ENCODE results near the gene CD247.

CD247 gene

GRCh38 chr1:167431909-167432650, 86.2 kb downstream of the CD247 start:
- no peak for DNase-seq

GRCh38 chr1:167431261-167431908, 86.9 kb downstream of the CD247 start:
- no peak for DNase-seq

GRCh38 chr1:167430849-167431242, 87.5 kb downstream of the CD247 start:
- DNase-seq: no peak

- DNase-seq: no peak
Measured at GRCh38 chr1:167430134-167430848, 88.0 kb downstream of the CD247 start.

- no peak for DNase-seq
Measured at GRCh38 chr1:167429612-167430011, 88.7 kb downstream of the CD247 start.

GRCh38 chr1:167428395-167428794, 89.9 kb downstream of the CD247 start:
- DNase-seq: no peak

- no peak for DNase-seq
Measured at GRCh38 chr1:167427848-167428247, 90.5 kb downstream of the CD247 start.

- DNase-seq: no peak
Measured at GRCh38 chr1:167426716-167427115, 91.6 kb downstream of the CD247 start.

- DNase-seq: no peak
Measured at GRCh38 chr1:167425482-167425881, 92.8 kb downstream of the CD247 start.

- DNase-seq: no peak
Measured at GRCh38 chr1:167423684-167424619, 94.4 kb downstream of the CD247 start.

GRCh38 chr1:167420510-167420909, 97.8 kb downstream of the CD247 start:
- no peak for DNase-seq

GRCh38 chr1:167419245-167419644, 99.1 kb downstream of the CD247 start:
- no peak for DNase-seq

- no peak for DNase-seq
Measured at GRCh38 chr1:167418391-167418790, 99.9 kb downstream of the CD247 start.

GRCh38 chr1:167416506-167416905, 101.8 kb downstream of the CD247 start:
- DNase-seq: no peak

GRCh38 chr1:167413328-167413727, 105.0 kb downstream of the CD247 start:
- DNase-seq: no peak

GRCh38 chr1:167412920-167413319, 105.4 kb downstream of the CD247 start:
- no peak for DNase-seq

GRCh38 chr1:167412072-167412471, 106.3 kb downstream of the CD247 start:
- DNase-seq: peak; percentile 25

- no peak for DNase-seq
Measured at GRCh38 chr1:167409183-167409582, 109.1 kb downstream of the CD247 start.

GRCh38 chr1:167408355-167408754, 110.0 kb downstream of the CD247 start:
- no peak for DNase-seq

GRCh38 chr1:167404908-167405307, 113.4 kb downstream of the CD247 start:
- DNase-seq: no peak

GRCh38 chr1:167404161-167404888, 114.0 kb downstream of the CD247 start:
- no peak for DNase-seq

GRCh38 chr1:167401260-167401873, 117.0 kb downstream of the CD247 start:
- no peak for DNase-seq
